22Rv1 (cell line): ENCODE data around the gene PLXND1.

Source experiments
- H3K27ac ChIP-seq: fragments of 450-650 bp; 2 replicates; pipeline ENCODE4 v1.5.1; 2017
- CTCF ChIP-seq: fragments of 450-650 bp; IDR thresholded peaks from 2 replicates; pipeline ENCODE4 v1.5.1; 2017; ENCODE audit warnings: mild to moderate bottlenecking
- ZFX ChIP-seq: fragments of 450-650 bp; IDR thresholded peaks from 2 replicates; pipeline ENCODE4 v1.6.1; 2017; ENCODE audit warnings: antibody characterized with exemption, borderline replicate concordance

The PLXND1 gene

GRCh38 chr3:129574206-129574605 lies 32.3 kb downstream of the PLXND1 start:
- no peak for TF ChIP-seq CTCF
- no peak for TF ChIP-seq ZFX
- H3K27ac ChIP-seq = no peak overlapping the region

GRCh38 chr3:129573493-129573892 lies 33.0 kb downstream of the PLXND1 start:
- TF ChIP-seq CTCF (no peak), ZFX (no peak)
- H3K27ac ChIP-seq = no peak overlapping the region

GRCh38 chr3:129572603-129573002 lies 33.9 kb downstream of the PLXND1 start:
- TF ChIP-seq ZFX = no peak
- no peak for TF ChIP-seq CTCF
- no peak overlapping the region for H3K27ac ChIP-seq

GRCh38 chr3:129571605-129572547 lies 34.6 kb downstream of the PLXND1 start:
- TF ChIP-seq ZFX (no peak), CTCF (no peak)

GRCh38 chr3:129569856-129570255 lies 36.6 kb downstream of the PLXND1 start:
- H3K27ac ChIP-seq = no peak overlapping the region
- TF ChIP-seq CTCF = no peak
- no peak for TF ChIP-seq ZFX

More at GRCh38 chr3:129571605-129572547, 34.6 kb downstream of the PLXND1 start:
- no peak overlapping the region for H3K27ac ChIP-seq

GRCh38 chr3:129567939-129568338 lies 38.5 kb downstream of the PLXND1 start:
- no peak overlapping the region for H3K27ac ChIP-seq
- TF ChIP-seq CTCF = no peak

GRCh38 chr3:129567176-129567705 lies 39.2 kb downstream of the PLXND1 start:
- no peak overlapping the region for H3K27ac ChIP-seq
- TF ChIP-seq ZFX (no peak), CTCF (no peak)
